DND-41 (cell line): ENCODE results near the gene C19orf67.
"Not testable (repeated sequence)": the region's sequence is repeated elsewhere in the genome, so short reads cannot be mapped to it uniquely, and the experiment has no call there.

Source experiments
- ATAC-seq: fragments of 200-7000 bp; cut with Tn5 transposase; 3 replicates; pipeline ENCODE4 v1.9.1; 2021; ENCODE audit warnings: low read depth; ENCODE audit not compliant: insufficient read depth
- DNase-seq: peaks from one replicate; pipeline ENCODE4 v3.0.0-alpha.2; 2020
- H2AFZ ChIP-seq: 2 replicates; pipeline ENCODE4 v1.6.0; 2012; ENCODE audit warnings: low read depth, low read length
- H3K27ac ChIP-seq: 2 replicates; pipeline ENCODE4 v1.5.1; 2012; ENCODE audit warnings: low read length, inconsistent platforms
- H3K27me3 ChIP-seq: fragments of 200-600 bp; sonication (generic); 2 replicates; pipeline ENCODE4 v1.6.0; 2012; ENCODE audit warnings: low read length, mild to moderate bottlenecking, inconsistent platforms; ENCODE audit not compliant: insufficient read depth, poor library complexity
- H3K36me3 ChIP-seq: 2 replicates; pipeline ENCODE4 v1.5.1; 2012; ENCODE audit warnings: low read length, inconsistent platforms; ENCODE audit not compliant: insufficient read depth
- H3K4me1 ChIP-seq: 2 replicates; pipeline ENCODE4 v1.5.1; 2012; ENCODE audit warnings: mild to moderate bottlenecking, low read length; ENCODE audit not compliant: insufficient read depth
- H3K4me2 ChIP-seq: 2 replicates; pipeline ENCODE4 v1.6.0; 2012; ENCODE audit warnings: mild to moderate bottlenecking, moderate library complexity, low read length, inconsistent platforms; ENCODE audit not compliant: insufficient read depth
- H3K4me3 ChIP-seq, 2 experiments: fragments of 200-600 bp in 1 of 2; shearing (Covaris generic) in 1 of 2; 2 replicates each; pipeline ENCODE4 v1.5.1; 2012 to 2016; ENCODE audit warnings: inconsistent platforms in 2 of 2, low read length in 2 of 2, mild to moderate bottlenecking in 2 of 2, low read depth in 1 of 2, moderate library complexity in 1 of 2
- H3K79me2 ChIP-seq: 2 replicates; pipeline ENCODE4 v1.6.0; 2012; ENCODE audit warnings: low read length, inconsistent platforms; ENCODE audit not compliant: insufficient read depth
- H3K9ac ChIP-seq: 2 replicates; pipeline ENCODE4 v1.6.0; 2012; ENCODE audit warnings: low read depth, mild to moderate bottlenecking, inconsistent platforms, low read length, moderate library complexity
- H3K9me3 ChIP-seq: 2 replicates; pipeline ENCODE4 v1.5.1; 2012; ENCODE audit warnings: low read length, moderate library complexity, mild to moderate bottlenecking, inconsistent platforms; ENCODE audit not compliant: insufficient read depth, severe bottlenecking
- H4K20me1 ChIP-seq: 2 replicates; pipeline ENCODE4 v1.6.0; 2012; ENCODE audit warnings: low read length; ENCODE audit not compliant: insufficient read depth
- CTCF ChIP-seq: IDR thresholded peaks from 2 replicates; pipeline ENCODE4 v1.5.1; 2012; ENCODE audit warnings: borderline replicate concordance, low read length, moderate library complexity, mild to moderate bottlenecking; ENCODE audit not compliant: poor library complexity, severe bottlenecking; ENCODE audit errors: extremely low read depth
- EZH2 ChIP-seq: IDR thresholded peaks from 3 replicates; pipeline ENCODE4 v1.6.1; 2012; ENCODE audit warnings: borderline replicate concordance, low read depth, mild to moderate bottlenecking, moderate library complexity, low read length, inconsistent platforms; ENCODE audit not compliant: severe bottlenecking

The C19orf67 gene

GRCh38 chr19:14035159-14035558 is 50.4 kb downstream of the C19orf67 start:
- not testable (repeated sequence) for H4K20me1 ChIP-seq, DNase-seq, H3K27me3 ChIP-seq, H3K27ac ChIP-seq, H3K79me2 ChIP-seq, H3K4me2 ChIP-seq, H3K4me3 ChIP-seq, H2AFZ ChIP-seq, H3K9ac ChIP-seq, H3K9me3 ChIP-seq, ATAC-seq
- Histone ChIP-seq H3K4me1 (peaks cover 27% of the 10 kb centered on the region), H3K36me3 (peaks cover 13% of the 10 kb centered on the region)
- TF ChIP-seq CTCF: peak; percentile 11

- no peak overlapping the region for H3K4me2 ChIP-seq
- peaks cover 3% of the 10 kb centered on the region; the same call in 1 of the 2 replicates for H4K20me1 ChIP-seq
- H3K9ac ChIP-seq: no peak overlapping the region
- H3K9me3 ChIP-seq: no peaks in the 10 kb centered on the region
- DNase-seq (no peak), ATAC-seq (no peak)
- H2AFZ ChIP-seq: no peak overlapping the region
- TF ChIP-seq EZH2 (no peak), CTCF (no peak)
- no peaks in the 10 kb centered on the region for H3K27me3 ChIP-seq
- peaks cover 8% of the 10 kb centered on the region for H3K79me2 ChIP-seq
- no peak overlapping the region for H3K27ac ChIP-seq
- peaks cover under 1% of the 10 kb centered on the region for H3K36me3 ChIP-seq
- no peak overlapping the region for H3K4me3 ChIP-seq
- peaks cover 27% of the 10 kb centered on the region for H3K4me1 ChIP-seq
Measured at GRCh38 chr19:14033946-14034345, 51.6 kb downstream of the C19orf67 start.

GRCh38 chr19:14031719-14032480 is 53.7 kb downstream of the C19orf67 start, which contains the start of gene IL27RA:
Gene IL27RA, plus strand, starts transcription at chr19:14031762. Its CDS starts 111 bp downstream, at chr19:14031873.
- TF ChIP-seq CTCF (peak; percentile 83), EZH2 (no peak)
- peak within 1 kb of the TSS; percentile 76 for H2AFZ ChIP-seq
- H3K27ac ChIP-seq: peak within 1 kb of the TSS; percentile 84

More at GRCh38 chr19:14031719-14032480, 53.7 kb downstream of the C19orf67 start, which contains the start of gene IL27RA:
- peak; percentile 92 for DNase-seq
- peaks cover 27% of the 10 kb centered on the region for H3K4me1 ChIP-seq
- H3K4me2 ChIP-seq: peak within 1 kb of the TSS; percentile 79
- H3K36me3 ChIP-seq: 0 out of 2 replicates have a peak, but pooled peaks cover 6% of the 10 kb centered on the region
- peak within 1 kb of the TSS; percentile 73 for H3K9ac ChIP-seq
- H3K79me2 ChIP-seq: peaks cover 8% of the 10 kb centered on the region
- peak; percentile 89 for ATAC-seq
- no peaks in the 10 kb centered on the region for H3K9me3 ChIP-seq
- peak within 1 kb of the TSS; percentile 31 to 60; a peak in 3 of 4 replicates for H3K4me3 ChIP-seq
- H4K20me1 ChIP-seq: peaks cover 3% of the 10 kb centered on the region; the same call in 1 of the 2 replicates
- H3K27me3 ChIP-seq: no peaks in the 10 kb centered on the region
